HG03460 (cell line): Measurements from ENCODE around the gene HDAC4.

Experiments used
- ATAC-seq: cut with Tn5 transposase; IDR thresholded peaks from one replicate; pipeline ENCODE4 v1.9.1; 2021; ENCODE audit not compliant: unreplicated experiment

HDAC4 gene

DNA sequence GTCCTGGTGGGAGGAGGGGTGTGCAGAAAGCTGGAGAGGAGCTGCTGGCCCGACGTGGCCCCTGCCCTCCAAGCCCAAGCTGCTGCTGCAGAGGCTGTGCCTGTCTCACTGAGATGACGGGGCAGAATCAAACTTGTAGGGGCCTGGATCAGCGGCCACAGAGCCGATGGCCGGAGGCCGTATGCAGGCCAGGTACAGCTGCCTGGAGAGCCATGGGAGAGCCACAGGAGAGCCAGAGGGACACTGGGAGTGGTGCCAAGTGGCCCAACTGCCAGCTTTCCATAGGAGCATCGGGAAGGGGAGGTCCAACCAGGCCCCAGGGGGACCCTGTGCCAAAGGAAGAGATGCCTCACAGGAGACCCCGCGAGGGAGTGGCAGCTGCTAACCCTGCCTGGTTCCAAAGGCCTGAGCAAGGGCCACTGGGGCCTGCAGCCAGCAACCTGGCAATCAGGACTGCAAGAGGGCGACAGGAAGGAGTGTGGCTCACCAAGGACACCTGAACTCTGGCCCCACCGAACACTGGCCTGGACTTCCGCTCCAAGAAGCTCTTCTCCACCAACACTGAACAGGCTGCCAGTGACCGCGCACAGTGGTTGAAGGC lies 70.7 kb downstream of the HDAC4 start:
- ATAC-seq: no peak

DNA sequence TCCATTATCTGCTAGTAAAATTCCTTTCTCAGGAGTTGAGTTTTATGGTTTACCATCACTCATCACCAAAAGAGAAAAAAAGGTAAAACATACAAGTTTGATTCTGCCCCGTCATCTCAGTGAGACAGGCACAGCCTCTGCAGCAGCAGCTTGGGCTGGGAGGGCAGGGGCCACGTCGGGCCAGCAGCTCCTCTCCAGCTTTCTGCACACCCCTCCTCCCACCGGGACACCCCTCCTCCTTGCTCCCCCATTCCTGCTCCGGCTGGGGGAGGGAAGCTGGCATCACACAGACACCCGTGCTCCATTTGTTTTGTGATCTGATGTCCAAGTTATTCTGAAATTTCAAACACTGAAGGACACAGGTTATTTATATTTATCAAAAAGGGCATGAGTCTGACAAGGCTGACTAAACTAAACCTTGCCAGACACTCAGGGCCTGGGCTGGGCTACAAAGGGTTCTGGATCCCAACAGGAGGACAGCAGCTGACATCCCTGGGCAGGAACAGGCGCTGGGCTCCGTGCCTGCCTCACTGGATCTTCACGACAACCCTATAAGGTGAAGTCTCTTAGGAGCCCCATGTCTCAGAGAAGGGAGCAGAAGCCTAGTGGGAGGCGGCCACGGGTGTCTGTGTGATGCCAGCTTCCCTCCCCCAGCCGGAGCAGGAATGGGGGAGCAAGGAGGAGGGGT lies 71.4 kb downstream of the HDAC4 start:
- ATAC-seq: no peak

DNA sequence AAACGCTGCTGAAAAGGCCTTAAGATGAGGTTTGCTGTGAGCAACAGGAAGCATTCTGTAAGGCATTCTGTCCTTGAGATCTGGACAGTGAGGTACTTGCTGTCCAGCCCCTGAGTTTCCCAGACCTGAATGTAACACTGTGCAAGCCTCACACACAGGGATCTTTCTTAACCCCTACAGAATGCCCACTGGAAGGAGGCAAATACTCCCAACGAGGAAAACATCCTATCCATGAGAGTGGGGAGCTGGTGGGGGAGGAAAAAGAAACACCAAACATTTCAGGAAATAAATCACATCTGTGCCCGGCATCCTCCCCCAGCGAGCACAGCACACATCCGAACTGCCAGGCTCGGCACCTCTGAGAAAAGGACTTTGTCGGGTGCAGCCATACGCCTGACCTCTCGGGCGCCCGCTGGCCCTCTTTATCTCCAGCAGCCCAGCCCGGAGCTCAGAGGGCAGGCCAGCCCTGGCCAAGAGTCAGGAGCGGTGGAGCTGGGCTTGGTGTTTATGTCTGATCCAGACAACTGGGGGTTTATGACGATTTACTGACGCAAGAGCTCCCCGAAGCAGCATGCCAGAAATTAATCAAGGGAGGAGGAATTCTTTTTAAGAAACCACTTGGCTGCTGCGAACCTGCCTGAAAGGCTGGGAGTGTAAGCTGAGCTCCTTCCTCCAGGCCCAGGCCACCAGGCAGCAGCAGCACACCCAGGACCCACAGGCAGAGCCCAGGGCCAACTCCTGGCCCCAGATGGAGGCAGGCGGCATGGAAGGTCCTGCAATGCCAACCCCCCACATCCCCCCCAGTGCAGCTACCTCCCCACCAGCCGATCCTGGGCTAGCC lies 72.2 kb downstream of the HDAC4 start:
- no peak for ATAC-seq

DNA sequence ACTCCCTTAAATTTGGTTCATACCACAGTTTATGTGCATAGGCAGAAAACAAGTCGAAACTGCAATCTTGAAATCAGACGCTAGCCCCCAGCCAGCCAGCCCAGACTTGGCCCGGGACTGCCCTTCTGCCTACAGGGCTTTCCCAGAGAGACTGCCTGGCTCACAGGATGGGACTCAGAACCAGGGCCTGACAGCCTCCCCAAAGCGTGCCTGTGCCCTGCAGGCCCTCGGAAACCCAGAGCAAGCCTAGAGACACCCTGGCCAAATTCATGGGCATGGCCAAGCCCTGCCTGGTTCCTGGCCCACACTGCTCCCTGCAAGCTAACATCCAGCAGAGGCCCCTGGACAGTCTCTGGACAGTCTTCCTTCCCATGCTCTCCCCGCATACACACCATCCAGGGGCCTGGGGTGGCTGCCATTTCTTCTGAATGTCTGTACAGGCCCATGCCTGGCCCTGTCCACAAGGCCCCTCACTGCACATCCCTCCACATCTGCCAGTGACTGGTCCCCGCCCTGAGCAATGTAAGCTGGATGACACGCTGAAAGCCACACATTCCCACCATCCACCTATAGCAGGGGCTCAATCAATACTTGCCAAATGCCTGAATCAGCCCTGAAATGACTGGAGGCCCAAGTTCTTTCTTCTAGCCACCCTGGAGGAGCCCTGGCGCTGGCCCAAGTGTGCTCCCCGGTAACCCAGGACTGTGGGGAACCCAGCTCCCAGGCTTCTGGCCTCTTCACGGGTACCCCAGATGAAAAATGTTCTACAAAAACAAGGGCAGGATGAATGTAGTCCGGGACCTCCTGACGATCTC lies 73.1 kb downstream of the HDAC4 start:
- peak; percentile 49 for ATAC-seq

DNA sequence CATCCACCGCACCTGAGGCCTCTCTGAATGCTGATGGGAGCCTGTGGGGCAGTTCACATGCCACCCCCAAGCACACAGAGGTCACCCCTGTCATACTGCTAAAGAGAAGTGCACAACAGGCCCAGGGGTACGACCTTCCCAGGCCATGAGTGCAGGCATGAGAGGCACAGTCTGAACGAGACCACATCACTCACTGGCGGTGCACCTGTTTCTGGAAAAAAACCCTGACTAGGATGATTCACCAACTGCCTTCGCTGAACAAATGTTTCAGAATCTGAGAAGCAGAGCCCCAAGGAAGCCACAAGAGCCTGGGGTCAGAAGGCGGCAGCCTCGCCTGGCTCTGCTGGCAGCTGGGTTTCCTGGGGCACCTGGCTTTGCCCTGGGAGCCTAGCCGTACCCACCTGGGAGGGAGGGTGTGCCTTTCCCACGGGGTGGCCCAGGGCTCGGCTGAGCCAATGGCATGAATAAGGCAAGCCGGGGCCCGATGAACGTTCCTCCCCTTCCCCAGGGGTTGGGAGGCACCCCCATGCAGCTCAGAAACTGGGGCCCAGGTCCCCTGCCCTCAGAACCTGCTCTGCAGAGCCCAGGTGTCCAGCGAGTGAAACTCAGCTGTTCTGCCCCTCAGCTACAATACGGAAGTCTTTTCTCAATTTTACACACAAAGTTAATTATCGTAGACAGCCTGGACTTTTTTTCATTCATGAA lies 73.8 kb downstream of the HDAC4 start:
- ATAC-seq: peak; percentile 77

DNA sequence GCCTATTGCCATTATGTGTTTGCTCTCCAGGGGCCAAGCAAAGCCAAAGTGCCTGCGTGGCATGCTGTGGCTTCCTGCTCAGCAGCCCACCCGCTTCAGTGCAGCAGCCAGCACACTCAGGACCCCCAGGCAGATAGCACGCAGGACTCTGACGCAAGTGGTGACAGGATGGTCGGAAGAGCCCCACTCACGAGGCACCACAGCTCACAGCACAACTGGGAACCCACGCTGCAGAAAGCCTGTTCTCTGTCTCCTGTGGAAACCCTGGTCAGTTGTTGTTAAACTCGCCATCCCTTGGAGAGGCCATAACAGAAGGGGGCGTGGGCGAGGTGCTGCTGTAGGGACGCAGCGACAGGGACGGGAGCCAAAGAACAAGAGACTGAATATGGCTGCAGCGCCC lies 76.4 kb downstream of the HDAC4 start:
- ATAC-seq: no peak

DNA sequence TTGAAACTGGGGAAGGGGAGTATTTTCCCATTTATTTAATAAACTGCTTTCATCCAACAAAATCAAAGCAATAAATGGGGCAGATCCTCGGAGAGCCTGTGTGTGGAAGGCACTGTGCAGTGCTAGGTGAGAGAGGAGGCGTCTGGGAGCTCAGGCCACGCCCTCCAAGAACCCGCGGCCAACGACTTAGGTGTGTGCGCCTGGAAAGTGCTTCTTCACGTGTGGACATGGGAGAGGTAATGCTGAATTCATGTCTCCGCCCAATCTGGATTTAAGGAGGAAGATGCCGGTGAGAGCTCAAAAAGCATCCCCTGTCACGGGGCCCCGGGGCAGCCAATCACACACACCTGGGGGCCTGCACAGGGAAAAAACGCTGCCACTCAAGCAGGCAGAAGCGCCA lies 77.4 kb downstream of the HDAC4 start:
- no peak for ATAC-seq

DNA sequence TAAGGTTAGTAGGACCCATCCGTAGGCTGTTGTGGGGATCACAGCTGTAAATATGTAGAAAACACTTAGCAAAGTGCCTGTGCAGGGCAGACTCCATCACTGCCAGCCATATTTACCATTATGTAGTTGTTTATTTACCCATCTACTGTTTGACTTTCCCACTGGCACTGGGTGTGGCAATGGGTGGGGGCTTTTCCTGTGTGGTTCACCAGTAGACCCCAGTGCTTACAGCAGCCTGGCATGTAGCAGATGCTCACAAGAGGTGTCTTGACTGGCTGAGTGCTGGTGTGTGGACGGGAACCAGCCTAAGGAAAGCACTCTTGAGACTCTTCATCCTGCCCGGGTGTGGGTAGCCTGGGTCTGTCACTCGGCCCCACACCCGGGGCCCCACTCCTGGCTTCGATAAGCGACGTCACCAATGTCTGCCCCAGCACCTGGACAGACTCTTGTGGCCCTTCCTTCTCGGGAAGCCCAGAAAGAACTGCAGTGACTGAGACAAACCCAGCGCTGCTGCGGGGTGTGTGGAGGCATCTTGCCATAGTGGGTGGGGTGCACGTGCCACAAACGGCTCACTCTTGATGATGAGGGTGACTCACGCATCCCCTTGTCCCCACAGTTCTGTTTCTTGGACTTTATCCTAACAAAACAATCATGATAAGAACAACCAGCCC lies 78.3 kb downstream of the HDAC4 start:
- ATAC-seq: no peak

DNA sequence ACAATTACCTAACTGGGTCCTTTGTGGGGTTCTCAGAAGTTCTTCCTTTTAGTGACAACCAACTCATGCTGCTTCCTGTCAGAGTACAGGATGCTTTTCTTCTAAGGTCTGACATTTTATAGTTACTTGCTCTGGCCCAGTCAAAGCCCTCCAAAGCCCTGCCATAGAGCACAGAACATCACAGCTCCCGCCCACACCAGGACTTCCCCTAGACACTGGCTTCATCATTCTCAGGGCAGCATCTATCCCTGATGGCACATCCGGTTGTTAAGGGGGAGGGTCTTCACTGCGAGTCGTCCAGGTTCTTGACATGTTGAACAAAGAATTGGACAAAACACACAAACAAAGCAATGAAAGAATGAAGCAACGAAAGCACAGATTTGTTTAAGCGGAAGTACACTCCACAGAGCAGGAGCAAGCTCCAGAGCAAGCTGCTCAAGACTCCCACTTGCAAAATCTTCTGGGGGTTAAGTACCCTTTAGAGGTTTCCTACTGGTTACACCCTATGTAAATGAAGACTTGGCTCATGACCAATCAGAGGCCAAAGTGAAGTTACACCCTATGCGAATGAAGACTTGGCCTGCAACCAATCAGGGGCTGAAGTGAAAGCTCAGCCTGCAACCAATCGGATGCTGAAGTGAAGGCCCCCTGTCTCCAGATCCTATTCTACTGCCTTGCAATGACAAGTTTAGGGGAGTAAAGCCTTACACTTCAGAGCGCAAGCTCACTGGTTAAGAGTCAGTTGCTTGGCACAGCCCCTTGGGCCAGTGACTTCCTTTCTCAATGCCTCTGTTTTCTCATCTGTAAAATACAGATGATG lies 79.0 kb downstream of the HDAC4 start:
- no peak for ATAC-seq

DNA sequence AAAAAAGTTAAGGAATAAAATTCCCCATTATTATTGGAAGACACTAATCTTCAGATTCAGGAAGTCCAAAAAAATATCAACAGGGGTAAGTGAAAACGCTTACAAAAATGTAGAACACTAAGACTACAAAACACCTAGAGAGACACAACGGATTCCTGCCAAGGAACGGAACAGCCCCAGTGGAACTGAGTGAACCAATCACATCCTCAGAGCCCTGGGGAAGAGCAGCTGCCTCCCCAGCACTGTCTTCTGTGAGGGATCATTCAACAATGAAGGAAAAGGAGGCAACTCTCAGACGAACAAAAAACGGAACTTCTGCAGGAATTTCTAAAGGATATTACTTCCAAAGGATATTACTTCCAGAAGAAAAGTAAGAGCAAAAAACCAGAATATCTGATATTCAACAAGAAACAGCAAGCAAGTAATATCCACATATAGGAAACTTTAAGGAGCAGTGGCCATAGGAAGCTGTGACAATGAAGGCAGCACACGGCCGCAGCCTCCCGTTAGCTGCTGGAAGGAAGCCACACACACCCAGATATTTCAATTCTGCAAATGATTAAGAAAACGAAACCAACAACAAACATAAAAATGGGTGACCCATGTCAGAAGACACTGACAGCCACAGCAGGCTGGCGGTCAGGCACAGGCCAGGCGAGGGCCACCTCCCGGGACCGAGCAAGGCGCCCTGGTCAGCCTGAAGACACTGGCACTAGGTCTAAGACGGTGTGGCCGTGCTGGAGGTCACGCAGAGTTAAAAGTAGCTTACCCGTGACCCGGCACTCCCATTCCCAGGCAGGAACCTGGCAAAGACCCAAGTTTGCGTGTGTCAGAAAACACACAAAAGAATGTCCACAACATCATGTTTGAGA lies 81.8 kb downstream of the HDAC4 start:
- ATAC-seq: no peak

DNA sequence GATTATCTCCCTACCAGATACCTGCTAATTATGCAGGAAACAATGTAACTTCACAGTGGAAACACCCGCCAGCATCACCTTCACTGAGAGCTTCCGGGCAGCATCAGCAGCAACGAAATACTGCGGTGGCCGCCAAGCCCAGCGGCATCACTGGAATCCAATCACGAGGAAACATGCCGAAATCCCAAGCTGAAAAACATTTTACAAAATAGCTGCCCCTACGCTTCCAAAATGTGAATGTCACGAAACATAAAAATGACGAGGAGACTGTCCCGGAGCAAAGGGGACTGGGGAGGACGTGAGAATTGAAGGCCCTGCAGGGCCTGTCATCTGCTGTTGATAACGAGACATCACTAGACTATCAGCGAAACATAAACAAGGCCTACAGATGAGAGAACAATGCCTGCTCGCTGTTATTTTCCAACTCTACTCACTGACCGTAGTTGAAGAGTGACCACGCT lies 82.6 kb downstream of the HDAC4 start:
- no peak for ATAC-seq

DNA sequence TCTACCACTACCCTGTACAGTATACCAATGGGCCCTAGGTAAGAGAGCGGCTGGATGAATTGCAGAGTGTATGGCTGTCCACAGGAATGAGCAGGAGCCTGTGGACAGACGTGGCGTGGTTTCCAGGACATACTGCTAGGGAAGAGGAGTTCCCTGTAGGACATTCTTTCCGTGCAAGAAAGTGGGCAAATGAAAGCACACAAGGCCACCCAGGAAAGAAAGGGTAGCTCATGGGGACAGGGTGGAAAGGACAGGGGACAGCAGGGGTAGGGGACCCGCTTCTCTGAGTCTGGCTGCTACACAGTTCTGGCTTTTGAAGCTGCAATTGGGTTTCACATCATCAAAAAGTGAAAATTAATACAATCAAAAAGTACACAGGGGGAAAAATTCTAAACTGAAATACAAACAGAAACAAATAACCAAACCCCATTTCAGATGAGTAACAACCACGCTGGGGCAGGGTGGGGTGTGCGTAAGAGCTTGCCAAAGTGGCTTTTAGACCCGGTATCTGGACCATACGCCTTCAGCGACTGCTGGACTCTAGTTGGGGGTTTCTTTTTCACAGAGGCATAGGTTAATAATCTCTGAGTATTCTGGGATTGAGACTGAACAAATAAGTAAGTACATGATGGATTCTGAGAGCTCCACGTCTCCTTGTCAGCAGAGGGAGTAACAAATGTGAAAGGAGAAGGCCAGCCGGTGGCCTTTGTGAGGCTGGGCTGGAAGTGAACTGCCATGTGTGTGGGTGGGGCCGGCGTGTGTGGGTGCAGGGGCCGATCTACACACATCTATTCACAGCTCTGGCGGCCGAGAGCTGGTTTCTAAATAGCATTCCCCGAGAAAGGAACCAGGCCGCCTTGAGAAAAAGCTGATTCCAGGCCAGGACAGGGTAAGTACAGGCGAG lies 84.0 kb downstream of the HDAC4 start:
- ATAC-seq: no peak

DNA sequence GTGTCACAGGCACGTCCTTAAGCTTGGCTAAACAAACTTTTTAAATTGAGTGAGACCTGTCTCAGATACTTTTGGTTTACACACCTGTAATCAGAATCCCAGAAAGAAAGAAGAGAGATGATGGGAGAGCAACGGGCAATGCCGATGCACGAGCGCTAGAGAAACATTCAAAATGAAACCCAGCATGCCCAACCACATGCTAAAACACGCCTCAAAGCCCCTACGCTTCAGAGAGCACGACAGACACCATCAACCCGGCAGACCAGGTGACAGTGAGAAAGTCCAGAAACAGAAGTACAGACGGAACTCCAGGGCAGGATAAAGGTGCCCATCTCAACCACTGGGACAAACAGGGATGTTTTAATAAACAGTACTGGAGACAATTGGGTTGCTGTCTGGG lies 85.5 kb downstream of the HDAC4 start:
- no peak for ATAC-seq

DNA sequence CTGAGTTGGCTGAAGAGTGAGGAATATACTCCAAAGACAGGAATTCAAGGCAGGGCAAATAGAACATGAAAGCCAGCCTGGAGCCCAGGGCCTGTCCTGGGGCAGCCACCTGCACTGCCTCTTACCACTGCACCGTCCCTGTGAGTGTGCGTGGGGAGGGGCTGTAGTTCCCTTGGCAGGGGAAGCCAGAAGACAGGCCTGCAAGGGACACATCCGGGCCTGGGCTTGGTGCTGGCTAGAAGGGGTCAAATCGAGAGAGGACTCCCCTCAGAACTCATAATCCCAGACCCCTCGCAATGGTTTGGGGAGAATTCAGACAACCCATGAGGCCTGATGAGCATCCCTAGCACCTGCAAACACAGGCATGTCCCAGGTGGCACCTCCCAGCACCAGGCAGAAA lies 87.0 kb downstream of the HDAC4 start:
- ATAC-seq: no peak

DNA sequence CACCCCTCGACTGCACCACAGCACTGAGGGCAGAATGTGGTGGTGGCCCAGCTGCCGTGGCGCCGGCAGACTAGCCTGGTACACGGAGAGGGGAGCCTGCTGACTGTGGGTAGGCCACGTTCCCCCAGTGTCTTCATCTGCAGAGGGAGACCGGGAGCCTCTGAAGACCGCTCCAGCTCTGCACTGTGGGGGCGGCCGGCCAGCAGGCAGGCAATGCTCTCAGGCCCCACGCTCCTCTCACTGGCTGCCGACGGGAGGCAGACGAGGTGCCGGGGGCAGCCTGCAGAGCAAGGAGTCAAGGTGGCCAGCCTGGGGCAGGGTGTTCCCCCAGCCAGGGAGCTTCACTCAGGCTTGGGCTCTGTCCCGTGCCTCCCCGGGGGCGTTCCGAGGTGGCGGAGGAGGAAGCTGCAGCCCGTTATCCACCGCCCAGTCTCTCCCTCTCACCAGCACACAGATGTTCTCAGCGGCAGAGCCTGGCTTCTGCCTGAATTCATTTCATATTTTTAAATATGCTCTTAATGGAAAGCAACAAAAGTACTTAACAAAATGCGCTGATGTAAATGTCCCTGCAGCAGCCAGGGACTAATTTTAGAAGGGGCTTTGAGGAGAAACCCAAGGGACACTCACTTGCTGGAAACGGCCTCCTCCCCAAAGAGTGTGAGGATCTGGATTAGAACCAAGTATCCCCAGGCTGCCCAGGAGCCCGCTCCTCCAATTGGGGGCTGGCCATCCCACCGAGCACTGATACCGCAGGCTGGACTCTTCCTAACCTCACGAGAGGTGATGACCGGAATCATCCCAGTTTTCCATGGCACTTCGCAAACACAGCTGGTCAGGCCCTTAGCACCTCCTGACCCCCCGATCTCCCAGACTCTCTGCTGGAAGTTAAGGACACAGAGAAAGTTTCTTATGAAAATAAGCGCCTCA lies 87.8 kb downstream of the HDAC4 start:
- no peak for ATAC-seq

DNA sequence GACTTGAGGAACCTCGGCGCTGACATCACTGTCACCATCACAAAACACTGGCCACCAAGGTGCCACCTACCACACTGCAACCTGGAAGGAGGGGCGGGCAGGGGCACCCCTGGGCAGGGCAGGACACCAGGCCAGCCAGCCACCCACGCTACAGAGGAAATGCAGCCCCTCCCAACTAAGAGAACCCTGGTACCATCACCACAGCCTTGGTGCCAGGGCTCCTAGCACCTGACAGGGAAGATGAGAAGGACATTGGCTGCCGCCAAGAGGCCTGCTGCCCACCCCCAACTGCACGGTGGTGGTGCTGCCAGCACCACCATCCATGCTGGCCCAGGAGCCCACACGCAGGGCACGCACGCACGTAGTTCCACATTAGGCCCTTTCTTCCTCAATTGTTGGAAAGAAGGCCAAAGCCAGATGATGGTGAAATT lies 88.7 kb downstream of the HDAC4 start:
- no peak for ATAC-seq
